Mesenchymal stem cell (in vitro differentiated cells and primary cell): ENCODE measurements around the gene C1QTNF1.

Experiments used
- DNase-seq: peaks from one replicate; pipeline ENCODE4 v3.0.0-alpha.2; 2013
- H2AFZ ChIP-seq: one replicate; pipeline ENCODE4 v1.6.1; 2013; ENCODE audit warnings: low read depth, mild to moderate bottlenecking, control low read depth, inconsistent platforms, low read length, moderate library complexity
- H2AK5ac ChIP-seq: 2 replicates; pipeline ENCODE4 v1.6.1; 2013; ENCODE audit warnings: low read length, moderate library complexity, mild to moderate bottlenecking, inconsistent platforms; ENCODE audit not compliant: severe bottlenecking
- H2BK120ac ChIP-seq: one replicate; pipeline ENCODE4 v1.6.1; 2013; ENCODE audit warnings: low read depth, mild to moderate bottlenecking, inconsistent platforms, low read length, moderate library complexity
- H2BK12ac ChIP-seq, 2 experiments: one replicate each; pipeline ENCODE4 v1.6.1; 2013; ENCODE audit warnings: inconsistent platforms in 2 of 2, low read length in 2 of 2, mild to moderate bottlenecking in 2 of 2, moderate library complexity in 2 of 2, control low read depth in 1 of 2
- H2BK15ac ChIP-seq: one replicate; pipeline ENCODE4 v1.6.1; 2013; ENCODE audit warnings: mild to moderate bottlenecking, low read depth, inconsistent platforms; ENCODE audit not compliant: poor library complexity, severe bottlenecking
- H2BK5ac ChIP-seq: 2 replicates; pipeline ENCODE4 v1.6.1; 2013; ENCODE audit warnings: low read depth, mild to moderate bottlenecking, low read length, control low read depth, inconsistent platforms; ENCODE audit not compliant: poor library complexity, severe bottlenecking
- H3K14ac ChIP-seq, 2 experiments: one replicate each; pipeline ENCODE4 v1.6.1; 2013; ENCODE audit warnings: inconsistent platforms in 2 of 2, low read length in 2 of 2, control low read depth in 1 of 2, mild to moderate bottlenecking in 1 of 2, moderate library complexity in 1 of 2
- H3K18ac ChIP-seq, 2 experiments: one replicate each; pipeline ENCODE4 v1.6.1; 2013; ENCODE audit warnings: inconsistent platforms in 2 of 2, low read length in 2 of 2, control low read depth in 1 of 2, low read depth in 1 of 2, mild to moderate bottlenecking in 1 of 2
- H3K23ac ChIP-seq, 2 experiments: one replicate each; pipeline ENCODE4 v1.6.1; 2013; ENCODE audit warnings: inconsistent platforms in 2 of 2, low read length in 2 of 2, mild to moderate bottlenecking in 2 of 2, moderate library complexity in 2 of 2, control low read depth in 1 of 2
- H3K27ac ChIP-seq: 2 replicates; pipeline ENCODE4 v1.5.1; 2013; ENCODE audit warnings: mild to moderate bottlenecking, moderate library complexity, low read length, control low read depth, inconsistent platforms; ENCODE audit not compliant: poor library complexity, severe bottlenecking
- H3K27me3 ChIP-seq, 2 experiments: 2 replicates each; pipeline versions ENCODE4 v1.6.1 to v1.7.0; 2013; ENCODE audit warnings: low read length in 2 of 2, mild to moderate bottlenecking in 2 of 2, moderate library complexity in 2 of 2, control low read depth in 1 of 2, inconsistent platforms in 1 of 2; ENCODE audit not compliant: control insufficient read depth in 1 of 2, insufficient read depth in 1 of 2
- H3K36me3 ChIP-seq, 2 experiments: 2 replicates each; pipeline versions ENCODE4 v1.6.1 to v1.7.0; 2013; ENCODE audit warnings: low read length in 2 of 2, control low read depth in 1 of 2, inconsistent platforms in 1 of 2, low read depth in 1 of 2, mild to moderate bottlenecking in 1 of 2; ENCODE audit not compliant: insufficient read depth in 2 of 2, control insufficient read depth in 1 of 2
- H3K4ac ChIP-seq, 2 experiments: one replicate each; pipeline ENCODE4 v1.6.1; 2013; ENCODE audit warnings: inconsistent platforms in 2 of 2, low read length in 2 of 2, mild to moderate bottlenecking in 2 of 2, moderate library complexity in 2 of 2, control low read depth in 1 of 2, low read depth in 1 of 2
- H3K4me1 ChIP-seq: 2 replicates; pipeline ENCODE4 v1.6.1; 2013; ENCODE audit warnings: low read depth, low read length, control low read depth; ENCODE audit not compliant: control insufficient read depth, insufficient read depth
- H3K4me2 ChIP-seq: 2 replicates; pipeline ENCODE4 v1.6.1; 2013; ENCODE audit warnings: low read length, mild to moderate bottlenecking, inconsistent platforms; ENCODE audit not compliant: poor library complexity, severe bottlenecking
- H3K4me3 ChIP-seq, 2 experiments: 2 replicates each; pipeline versions ENCODE4 v1.5.1 to v1.7.0; 2013; ENCODE audit warnings: low read length in 2 of 2, mild to moderate bottlenecking in 2 of 2, control low read depth in 1 of 2, low read depth in 1 of 2; ENCODE audit not compliant: insufficient read depth in 1 of 2
- H3K79me1 ChIP-seq: replicated peaks from 2 replicates; pipeline ENCODE4 v1.6.1; 2013; ENCODE audit warnings: mild to moderate bottlenecking, control low read depth, low read length, inconsistent platforms; ENCODE audit not compliant: poor library complexity, severe bottlenecking
- H3K9ac ChIP-seq: 2 replicates; pipeline ENCODE4 v1.7.0; 2013; ENCODE audit warnings: mild to moderate bottlenecking, low read length, moderate library complexity
- H3K9me3 ChIP-seq: 2 replicates; pipeline ENCODE4 v1.7.0; 2013; ENCODE audit warnings: mild to moderate bottlenecking, low read length; ENCODE audit not compliant: control insufficient read depth
- H4K8ac ChIP-seq: one replicate; pipeline ENCODE4 v1.6.1; 2013; ENCODE audit warnings: inconsistent platforms, mild to moderate bottlenecking, low read length, moderate library complexity
- H4K91ac ChIP-seq: one replicate; pipeline ENCODE4 v1.6.1; 2013; ENCODE audit warnings: mild to moderate bottlenecking, low read length, inconsistent platforms
- WGBS: methylation state at CpG from one replicate; pipeline ENCODE4 v1.1.7; 2013; ENCODE audit warnings: mixed read lengths; 5-methylcytosine and 5-hydroxymethylcytosine counted together

Gene C1QTNF1

DNA sequence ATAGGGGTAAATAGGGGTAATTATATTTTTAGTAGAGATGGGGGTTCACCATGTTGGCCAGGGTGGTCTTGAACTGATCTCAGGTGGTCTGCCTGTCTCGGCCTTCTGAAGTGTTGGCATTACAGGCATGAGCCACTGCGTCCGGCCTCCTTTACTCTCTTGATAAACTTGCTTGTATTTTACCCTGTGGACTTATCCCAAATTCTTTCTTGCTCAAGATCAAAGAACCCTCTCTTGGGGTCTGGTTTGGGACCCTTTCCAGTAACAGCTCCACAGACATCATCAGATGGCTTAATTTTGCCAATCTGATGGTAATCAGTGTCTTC is 5.6 kb upstream of the C1QTNF1 start:
- no peak overlapping the region for H2AK5ac ChIP-seq
- no peak overlapping the region for H3K4ac ChIP-seq
- no peak overlapping the region for H2BK15ac ChIP-seq
- H4K8ac ChIP-seq: no peak overlapping the region
- H3K4me2 ChIP-seq: no peak overlapping the region
- no peak overlapping the region for H3K4me3 ChIP-seq
- no peak for DNase-seq
- WGBS: 82% methylated on average over 3 of the region's 3 CpGs
- H2BK5ac ChIP-seq: no peak overlapping the region
- peaks cover 0 to 36% of the 10 kb centered on the region in 2 experiments for H3K27me3 ChIP-seq
- H3K79me1 ChIP-seq: no peaks in the 10 kb centered on the region
- no peak overlapping the region for H2BK120ac ChIP-seq
- peaks cover 8% of the 10 kb centered on the region for H3K9me3 ChIP-seq
- no peak overlapping the region for H3K9ac ChIP-seq
- peaks cover 4% of the 10 kb centered on the region for H3K4me1 ChIP-seq
- no peaks in the 10 kb centered on the region for H3K36me3 ChIP-seq
- no peak overlapping the region for H3K27ac ChIP-seq
- no peak overlapping the region for H4K91ac ChIP-seq
- H3K14ac ChIP-seq: no peak overlapping the region
- no peak overlapping the region for H3K23ac ChIP-seq
- H2BK12ac ChIP-seq: no peak overlapping the region
- H3K18ac ChIP-seq: no peak overlapping the region
- no peak overlapping the region for H2AFZ ChIP-seq

DNA sequence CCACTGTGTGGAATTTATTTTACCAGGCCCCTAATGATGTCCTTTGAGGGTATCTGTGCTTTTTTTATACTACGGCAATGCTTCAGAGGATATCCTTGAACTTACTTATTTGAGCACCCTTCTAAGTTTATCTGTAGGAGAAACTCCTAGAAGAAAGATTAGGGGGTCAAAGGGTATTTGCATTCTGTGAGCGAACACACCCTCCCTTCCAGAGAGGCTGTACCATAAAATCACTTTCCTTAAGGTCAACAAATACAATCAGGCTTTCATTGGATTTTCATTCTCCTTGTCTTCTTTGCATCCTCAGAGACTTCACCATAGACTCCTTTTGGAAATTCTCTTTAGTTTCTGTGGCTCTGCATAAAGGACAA is 4.7 kb upstream of the C1QTNF1 start:
- no peak overlapping the region for H2BK120ac ChIP-seq
- H3K9me3 ChIP-seq: peaks cover 6% of the 10 kb centered on the region
- no peak overlapping the region for H4K8ac ChIP-seq
- no peak overlapping the region for H3K23ac ChIP-seq
- no peaks in the 10 kb centered on the region for H3K36me3 ChIP-seq
- no peak overlapping the region for H3K4me3 ChIP-seq
- H3K27ac ChIP-seq: no peak overlapping the region
- H3K4me2 ChIP-seq: no peak overlapping the region
- no peak overlapping the region for H4K91ac ChIP-seq
- H2AK5ac ChIP-seq: no peak overlapping the region
- no peak overlapping the region for H3K4ac ChIP-seq
- no peak overlapping the region for H3K18ac ChIP-seq
- H3K9ac ChIP-seq: peak overlapping the region; percentile 63
- H2BK12ac ChIP-seq: no peak overlapping the region
- no peaks in the 10 kb centered on the region for H3K79me1 ChIP-seq
- no peak for DNase-seq
- H2BK5ac ChIP-seq: no peak overlapping the region
- H3K27me3 ChIP-seq: peaks cover 0 to 45% of the 10 kb centered on the region in 2 experiments
- no peak overlapping the region for H2AFZ ChIP-seq
- no peak overlapping the region for H3K14ac ChIP-seq
- no peak overlapping the region for H2BK15ac ChIP-seq
- WGBS: 91% methylated on average over 1 of the region's 2 CpGs
- H3K4me1 ChIP-seq: peaks cover 10% of the 10 kb centered on the region

DNA sequence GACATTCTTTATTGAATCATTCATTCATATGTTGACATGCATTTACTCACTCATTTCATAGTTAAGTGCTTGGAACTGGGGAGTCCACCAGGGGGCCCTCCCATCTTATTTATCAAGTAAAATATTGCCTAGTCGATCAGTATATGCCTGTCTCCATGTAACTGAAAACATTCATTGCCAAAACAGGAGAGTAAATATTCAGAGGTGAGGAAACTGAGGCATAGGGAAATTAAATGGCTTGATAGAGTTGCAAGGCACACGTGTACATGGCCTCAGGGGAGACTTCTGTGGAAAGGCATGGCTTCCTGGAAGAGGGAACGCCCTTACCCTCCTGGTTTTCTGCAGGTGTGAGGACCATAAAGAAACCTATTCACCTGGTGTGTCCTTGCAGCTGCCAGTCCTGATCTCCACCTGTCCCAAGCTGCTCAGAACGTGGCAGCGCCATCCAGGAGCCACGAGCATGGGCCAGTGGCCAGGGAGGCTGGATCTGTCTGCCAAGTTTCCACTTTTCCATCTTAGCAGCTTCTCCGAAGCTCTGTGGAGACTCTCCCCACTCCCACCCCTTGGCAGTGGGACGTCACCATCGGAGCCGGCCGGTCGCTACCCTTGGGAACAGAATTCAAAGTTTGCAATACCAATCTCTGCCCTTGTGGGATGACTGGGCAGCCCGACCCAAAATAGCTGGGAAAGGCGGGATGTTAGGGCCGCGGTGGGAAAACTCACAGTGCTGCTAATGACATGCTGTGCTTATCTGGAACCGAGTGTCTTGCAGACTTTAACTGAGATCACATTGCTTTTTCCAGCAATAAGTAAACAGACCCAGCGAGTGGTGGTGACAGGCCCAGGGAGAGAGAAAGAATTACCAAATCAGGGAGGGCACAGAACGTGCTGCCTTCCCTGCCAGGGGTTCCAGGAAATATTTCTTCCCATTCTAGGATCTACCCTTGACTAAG is 4.1 kb upstream of the C1QTNF1 start:
- H4K91ac ChIP-seq: no peak overlapping the region
- H3K4me3 ChIP-seq: peak overlapping the region in 1 of 2 experiments; percentile 3
- no peak overlapping the region for H2AFZ ChIP-seq
- H3K9me3 ChIP-seq: no peaks in the 10 kb centered on the region
- peak overlapping the region in 1 of 2 experiments; percentile 90 for H3K23ac ChIP-seq
- no peak overlapping the region for H4K8ac ChIP-seq
- H2AK5ac ChIP-seq: no peak overlapping the region
- H3K4me1 ChIP-seq: peaks cover 17% of the 10 kb centered on the region
- no peak overlapping the region for H3K14ac ChIP-seq
- no peak overlapping the region for H2BK15ac ChIP-seq
- H2BK120ac ChIP-seq: no peak overlapping the region
- peak overlapping the region in 1 of 2 experiments; percentile 43 for H2BK12ac ChIP-seq
- no peak overlapping the region for H3K4me2 ChIP-seq
- H3K36me3 ChIP-seq: no peaks in the 10 kb centered on the region
- no peaks in the 10 kb centered on the region for H3K79me1 ChIP-seq
- no peak overlapping the region for H2BK5ac ChIP-seq
- H3K27me3 ChIP-seq: peaks cover 0 to 50% of the 10 kb centered on the region in 2 experiments
- DNase-seq: peak; percentile 76
- H3K4ac ChIP-seq: no peak overlapping the region
- no peak overlapping the region for H3K27ac ChIP-seq
- H3K18ac ChIP-seq: peak overlapping the region in 1 of 2 experiments; percentile 50
- H3K9ac ChIP-seq: peak overlapping the region; percentile 63
- WGBS: 35% methylated on average over 18 of the region's 19 CpGs

DNA sequence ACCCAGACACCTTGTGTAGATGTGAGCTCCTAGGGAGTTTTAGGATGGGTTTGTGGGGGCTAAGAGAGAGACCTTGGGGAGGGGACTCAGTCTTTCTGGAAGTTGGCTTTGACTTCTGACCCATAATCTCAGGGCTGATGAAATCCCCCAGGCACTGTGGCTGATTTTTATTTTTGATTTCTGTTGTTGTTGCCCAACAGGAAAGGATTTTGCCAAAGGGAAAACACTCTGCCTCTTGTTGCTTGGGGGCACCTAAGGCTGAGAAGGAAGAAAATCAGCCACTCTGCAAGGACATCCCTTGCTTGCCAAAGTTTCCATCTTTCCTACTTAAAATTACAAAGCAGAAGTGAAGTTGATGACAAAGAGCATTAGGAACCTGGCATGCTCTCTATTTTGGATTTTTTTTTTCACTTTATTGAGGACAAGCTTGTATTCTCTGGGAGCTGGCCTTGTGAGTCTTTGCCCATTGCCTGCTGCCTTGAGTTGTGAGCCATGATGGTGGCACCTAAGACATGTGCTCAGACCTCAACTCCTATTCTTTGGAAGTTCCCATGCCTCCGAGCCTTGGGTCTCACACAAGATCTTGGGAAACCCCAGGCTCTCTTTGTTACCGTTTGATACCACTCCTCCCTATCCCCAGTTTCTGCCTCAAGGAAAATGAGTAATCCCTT is 3.2 kb upstream of the C1QTNF1 start:
- no peak overlapping the region for H2BK5ac ChIP-seq
- H3K27me3 ChIP-seq: peaks cover 0 to 58% of the 10 kb centered on the region in 2 experiments
- H3K23ac ChIP-seq: no peak overlapping the region
- no peaks in the 10 kb centered on the region for H3K9me3 ChIP-seq
- 95% methylated on average over 2 of the region's 2 CpGs for WGBS
- no peak overlapping the region for H2BK120ac ChIP-seq
- H2BK15ac ChIP-seq: no peak overlapping the region
- H2BK12ac ChIP-seq: no peak overlapping the region
- H2AFZ ChIP-seq: no peak overlapping the region
- peak overlapping the region in 1 of 2 experiments; percentile 35 for H3K18ac ChIP-seq
- H4K91ac ChIP-seq: no peak overlapping the region
- H3K36me3 ChIP-seq: no peaks in the 10 kb centered on the region
- DNase-seq: no peak
- peaks cover 24% of the 10 kb centered on the region for H3K4me1 ChIP-seq
- H3K14ac ChIP-seq: no peak overlapping the region
- no peak overlapping the region for H2AK5ac ChIP-seq
- no peak overlapping the region for H3K27ac ChIP-seq
- H3K4me3 ChIP-seq: no peak overlapping the region
- no peak overlapping the region for H3K4me2 ChIP-seq
- no peaks in the 10 kb centered on the region for H3K79me1 ChIP-seq
- no peak overlapping the region for H3K4ac ChIP-seq
- H4K8ac ChIP-seq: no peak overlapping the region
- H3K9ac ChIP-seq: peak overlapping the region; percentile 63
